HG03135 (cell line): ENCODE results near the gene MBD5.

ENCODE experiments used
- ATAC-seq: cut with Tn5 transposase; IDR thresholded peaks from one replicate; pipeline ENCODE4 v1.9.1; 2021; ENCODE audit warnings: mild to moderate bottlenecking, moderate library complexity; ENCODE audit not compliant: unreplicated experiment

MBD5 gene

GRCh38 chr2:148299616-148300015 is 278.7 kb downstream of the MBD5 start:
- ATAC-seq, result no peak

- no peak for ATAC-seq
These were observed 279.7 kb downstream of the MBD5 start for GRCh38 chr2:148300544-148300943.

GRCh38 chr2:148301362-148301761 is 280.5 kb downstream of the MBD5 start:
- ATAC-seq, result no peak

GRCh38 chr2:148302526-148302925 is 281.6 kb downstream of the MBD5 start:
- ATAC-seq, result no peak

- no peak for ATAC-seq
These were observed 282.3 kb downstream of the MBD5 start for GRCh38 chr2:148303161-148303560.

- ATAC-seq, result no peak
These were observed 284.6 kb downstream of the MBD5 start for GRCh38 chr2:148305476-148305875.

GRCh38 chr2:148306027-148306426 is 285.1 kb downstream of the MBD5 start:
- ATAC-seq, result no peak

GRCh38 chr2:148317598-148317997 is 296.7 kb downstream of the MBD5 start:
- no peak for ATAC-seq

GRCh38 chr2:148338541-148338940 is 317.6 kb downstream of the MBD5 start:
- ATAC-seq, result no peak

GRCh38 chr2:148342086-148342485 is 321.2 kb downstream of the MBD5 start:
- ATAC-seq, result no peak

- ATAC-seq, result no peak
These were observed 329.3 kb downstream of the MBD5 start for GRCh38 chr2:148350199-148350598.

GRCh38 chr2:148351437-148352143 is 330.7 kb downstream of the MBD5 start:
- no peak for ATAC-seq

GRCh38 chr2:148358375-148358774 is 337.5 kb downstream of the MBD5 start:
- no peak for ATAC-seq

- ATAC-seq, result no peak
These were observed 339.8 kb downstream of the MBD5 start for GRCh38 chr2:148360662-148361061.

- ATAC-seq, result no peak
These were observed 341.4 kb downstream of the MBD5 start for GRCh38 chr2:148362144-148362796.

GRCh38 chr2:148375214-148375613 is 354.3 kb downstream of the MBD5 start:
- ATAC-seq, result no peak

GRCh38 chr2:148391324-148391723 is 370.4 kb downstream of the MBD5 start:
- ATAC-seq, result no peak

GRCh38 chr2:148402786-148403185 is 381.9 kb downstream of the MBD5 start:
- no peak for ATAC-seq

GRCh38 chr2:148410899-148411298 is 390.0 kb downstream of the MBD5 start:
- ATAC-seq, result no peak

GRCh38 chr2:148416248-148416647 is 395.4 kb downstream of the MBD5 start:
- no peak for ATAC-seq

- ATAC-seq, result no peak
These were observed 409.2 kb downstream of the MBD5 start for GRCh38 chr2:148430101-148430500.

- ATAC-seq, result no peak
These were observed 427.0 kb downstream of the MBD5 start for GRCh38 chr2:148447877-148448276.

GRCh38 chr2:148450531-148450930 is 429.6 kb downstream of the MBD5 start:
- ATAC-seq, result no peak
